K562 (cell line): ENCODE results near the gene EIF5. TPM values are rescaled to one million over a fixed set of nuclear protein-coding genes. Genes with fewer than 3 reads are reported as not detected.
A peak's percentile ranks its signal among the peaks of the same experiment; 100 is the strongest.

Experiments used
- CHD2 ChIP-seq: IDR thresholded peaks from 2 replicates; pipeline ENCODE4 v1.6.1; 2011; ENCODE audit warnings: low read depth, low read length
- CLOCK ChIP-seq: fragments of 250-450 bp; sonication (Bioruptor Pico); IDR thresholded peaks from 2 replicates; pipeline ENCODE4 v1.4.0; 2020; ENCODE audit warnings: mild to moderate bottlenecking, moderate library complexity, borderline replicate concordance
- E2F5 ChIP-seq: sonication (generic); formaldehyde crosslinking; IDR thresholded peaks from 2 replicates; pipeline ENCODE4 v1.8.0; 2022; ENCODE audit warnings: mild to moderate bottlenecking, missing genetic modification reagents
- ESRRB ChIP-seq: fragments of 250-450 bp; sonication (Bioruptor Pico); IDR thresholded peaks from 2 replicates; pipeline ENCODE4 v1.5.0; 2020; ENCODE audit warnings: mild to moderate bottlenecking, moderate library complexity, borderline replicate concordance
- FOXP1 ChIP-seq: sonication (generic); formaldehyde crosslinking; IDR thresholded peaks from 2 replicates; pipeline ENCODE4 v1.8.0; 2022; ENCODE audit warnings: mild to moderate bottlenecking, missing genetic modification reagents
- GATA2 ChIP-seq: sonication (generic); formaldehyde crosslinking; IDR thresholded peaks from 2 replicates; pipeline ENCODE4 v1.4.0; 2020; ENCODE audit warnings: mild to moderate bottlenecking, missing genetic modification reagents
- MNT ChIP-seq, 2 experiments: fragments of 450-650 bp; conservative IDR thresholded peaks; 2 replicates each; pipeline ENCODE4 v1.6.1; 2017; ENCODE audit warnings: mild to moderate bottlenecking in 2 of 2, moderate library complexity in 2 of 2
- PRPF4 ChIP-seq: fragments of 200-400 bp; formaldehyde crosslinking; IDR thresholded peaks from one replicate; pipeline ENCODE4 v1.6.1; 2017; ENCODE audit warnings: low read length, low read depth, mild to moderate bottlenecking; ENCODE audit not compliant: insufficient read depth, poor library complexity, severe bottlenecking
- TAF9B ChIP-seq: fragments of 450-650 bp; IDR thresholded peaks from 2 replicates; pipeline ENCODE4 v1.6.1; 2018; ENCODE audit warnings: mild to moderate bottlenecking; ENCODE audit not compliant: partially characterized antibody
- ZHX1 ChIP-seq: fragments of 150-350 bp; conservative IDR thresholded peaks from 2 replicates; pipeline ENCODE4 v1.6.1; 2014; ENCODE audit warnings: low read length
- polyA plus RNA-seq, 8 experiments: library from polyadenylated mRNA; depleted of rRNA in 4 of 8; stranded (reverse) in 5 of 8; unstranded in 3 of 8; fragments of >200 nt; fragmentation: Nextera tagmentation in 2 of 8; fragmentation: Illumina TruSeq in 1 of 8; extraction: Ambion mirVana in 2 of 8; extraction: Trizol in 1 of 8; gene quantifications; 2 replicates each; pipeline versions ENCODE4 v1.2.1 to v1.2.3, GENCODE V29; 2011 to 2014; ENCODE audit warnings: inconsistent platforms in 1 of 8, missing spikeins in 1 of 8
- total RNA-seq, 7 experiments: library from RNA; depleted of rRNA in 6 of 7; stranded (reverse); fragments of >200 nt in 6 of 7; fragmentation: Illumina TruSeq in 2 of 7; extraction: Trizol in 2 of 7; gene quantifications; 2 replicates each; pipeline versions ENCODE4 v1.2.1 to v1.2.3, GENCODE V29; 2011 to 2021; ENCODE audit warnings: low replicate concordance in 1 of 7
- TF ChIP-seq, protein P1 (sequence below): sonication (generic); formaldehyde crosslinking; IDR thresholded peaks from 2 replicates; pipeline ENCODE4 v1.8.0; 2022; ENCODE audit warnings: missing genetic modification reagents, mild to moderate bottlenecking, moderate library complexity, borderline replicate concordance

Gene EIF5
- total and polyA plus RNA-seq, 9 of the 15 experiments (the other 6 are each of a cell fraction or from before 2014, with no cell fraction given), result 92.7 to 442 (median 190) TPM

- TF ChIP-seq MNT (conservative IDR thresholded peaks at IDR 0.05), result peak; percentile 36 to 61
- peak; percentile 31 for TF ChIP-seq TAF9B
- TF ChIP-seq, protein P1, sequence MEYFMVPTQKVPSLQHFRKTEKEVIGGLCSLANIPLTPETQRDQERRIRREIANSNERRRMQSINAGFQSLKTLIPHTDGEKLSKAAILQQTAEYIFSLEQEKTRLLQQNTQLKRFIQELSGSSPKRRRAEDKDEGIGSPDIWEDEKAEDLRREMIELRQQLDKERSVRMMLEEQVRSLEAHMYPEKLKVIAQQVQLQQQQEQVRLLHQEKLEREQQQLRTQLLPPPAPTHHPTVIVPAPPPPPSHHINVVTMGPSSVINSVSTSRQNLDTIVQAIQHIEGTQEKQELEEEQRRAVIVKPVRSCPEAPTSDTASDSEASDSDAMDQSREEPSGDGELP (CRISPR knock-in tag), result peak; percentile 90; the same call in 1 of the 2 replicates
- TF ChIP-seq ESRRB (CRISPR knock-in tag), result no peak
- no peak for TF ChIP-seq E2F5 (CRISPR knock-in tag)
- no peak; the same call in 1 of the 2 replicates for TF ChIP-seq CHD2
- TF ChIP-seq ZHX1, result no peak
- TF ChIP-seq CLOCK (CRISPR knock-in tag), result no peak
- TF ChIP-seq PRPF4, result no peak
- no peak for TF ChIP-seq FOXP1 (CRISPR knock-in tag)
- no peak for TF ChIP-seq GATA2 (CRISPR knock-in tag)
Observed at GRCh38 chr14:103385152-103385928, 51.3 kb downstream of the EIF5 start, which contains the start of gene MARK3 (continued).
